Stromal cell of bone marrow (primary cell): ENCODE measurements around the gene PYROXD2.
"Not testable (repeated sequence)": the region's sequence is repeated elsewhere in the genome, so short reads cannot be mapped to it uniquely, and the experiment has no call there.

Experiments
- DNase-seq: peaks from one replicate; pipeline ENCODE4 v3.0.0-alpha.2; 2012; ENCODE audit warnings: low read depth

Gene PYROXD2

GRCh38 chr10:98365406-98366061, 49.4 kb downstream of the PYROXD2 start:
- no peak for DNase-seq

DNA sequence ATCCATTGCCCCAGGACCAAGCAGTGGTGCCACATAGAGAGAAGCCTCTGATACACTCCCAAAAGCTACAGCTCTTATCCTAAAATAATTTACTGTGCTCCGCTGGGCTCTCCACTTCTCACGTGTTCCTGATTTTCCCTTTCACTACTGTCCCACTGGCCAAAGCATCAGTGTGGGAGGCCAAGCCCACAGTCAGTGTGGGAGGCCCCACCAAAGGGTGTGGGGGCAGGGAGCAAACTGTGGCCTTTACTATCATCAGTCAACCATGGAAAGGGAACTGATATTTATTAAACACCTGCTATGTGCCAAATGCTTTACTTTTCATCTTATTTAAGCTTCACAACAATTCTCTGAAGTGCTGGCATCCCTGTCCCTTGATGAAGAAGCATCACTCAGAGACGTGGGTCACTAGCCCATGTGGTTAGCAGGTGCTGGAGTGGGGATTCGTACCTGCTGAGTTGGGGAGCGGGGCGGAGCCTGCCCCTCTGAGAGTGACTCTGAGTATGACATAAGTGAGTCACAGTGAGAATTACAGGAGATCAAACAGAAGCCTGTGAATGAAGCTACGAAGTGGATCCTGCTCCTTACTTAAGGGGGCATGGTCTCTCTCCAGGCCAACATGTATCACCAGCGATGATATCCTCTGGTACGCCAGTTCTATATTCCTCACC, 50.4 kb downstream of the PYROXD2 start:
- no peak for DNase-seq

DNA sequence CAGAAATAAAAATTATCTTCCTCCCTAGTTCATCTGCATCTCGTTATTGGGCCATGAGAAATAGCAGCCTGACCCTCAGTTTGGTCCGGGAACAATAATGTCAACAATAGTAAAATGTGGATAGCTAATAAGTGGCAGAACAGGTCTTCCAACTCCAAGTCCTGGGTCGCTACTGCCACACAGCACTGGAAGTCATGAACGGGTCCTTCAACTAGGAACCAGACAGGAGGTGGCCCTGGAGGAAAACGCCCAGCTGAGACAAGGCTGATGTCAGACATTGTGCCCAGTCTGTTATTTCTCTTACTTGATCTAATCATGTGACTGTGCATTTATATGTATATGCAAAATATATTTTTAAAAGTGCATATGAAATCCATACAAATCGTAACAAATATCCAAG, 51.8 kb downstream of the PYROXD2 start:
- no peak for DNase-seq

DNA sequence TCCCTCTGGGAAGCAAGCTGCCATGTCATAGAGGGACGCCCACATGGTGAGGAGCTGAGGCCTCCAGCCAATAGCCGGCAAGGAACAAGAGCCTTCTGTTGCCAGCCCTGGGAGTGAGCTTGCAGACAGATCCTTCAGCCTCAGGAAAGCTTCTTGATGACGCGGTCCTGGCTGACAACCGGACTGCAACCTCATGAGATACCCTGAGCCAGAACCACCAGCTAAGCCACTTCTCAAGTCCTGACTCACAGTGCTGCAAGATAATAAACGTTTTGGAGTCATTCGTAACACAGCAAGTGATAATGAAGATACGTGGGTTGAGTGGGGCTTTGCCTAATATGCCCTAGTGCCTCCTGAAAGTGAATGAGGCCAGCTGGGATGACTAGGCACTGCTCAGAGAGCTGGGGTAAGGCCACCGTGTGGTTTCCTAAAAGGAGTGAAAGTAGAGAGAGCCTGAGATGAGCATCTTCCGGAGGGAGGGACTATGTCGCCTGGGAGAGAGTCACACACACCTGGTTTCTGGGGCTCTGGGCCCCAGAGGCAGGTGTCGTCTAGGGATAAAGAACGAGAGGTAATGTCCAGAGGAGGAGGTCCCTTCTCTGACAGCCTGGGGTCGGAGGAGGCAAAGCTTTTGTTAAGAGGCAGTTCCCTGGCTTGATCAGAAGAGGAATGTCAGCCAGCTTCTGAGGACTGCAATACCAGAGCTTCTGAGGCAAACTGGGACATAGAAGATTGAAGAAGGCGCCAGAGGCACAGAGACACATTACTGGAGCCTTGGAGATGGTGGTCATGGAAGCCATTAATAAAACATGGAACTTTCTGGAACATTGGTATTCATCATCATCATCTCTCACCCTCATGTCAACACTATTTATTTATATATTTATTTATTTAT, 53.6 kb downstream of the PYROXD2 start:
- DNase-seq, result peak; percentile 100

GRCh38 chr10:98357194-98357822, 57.7 kb downstream of the PYROXD2 start:
- peak; percentile 85 for DNase-seq

DNA sequence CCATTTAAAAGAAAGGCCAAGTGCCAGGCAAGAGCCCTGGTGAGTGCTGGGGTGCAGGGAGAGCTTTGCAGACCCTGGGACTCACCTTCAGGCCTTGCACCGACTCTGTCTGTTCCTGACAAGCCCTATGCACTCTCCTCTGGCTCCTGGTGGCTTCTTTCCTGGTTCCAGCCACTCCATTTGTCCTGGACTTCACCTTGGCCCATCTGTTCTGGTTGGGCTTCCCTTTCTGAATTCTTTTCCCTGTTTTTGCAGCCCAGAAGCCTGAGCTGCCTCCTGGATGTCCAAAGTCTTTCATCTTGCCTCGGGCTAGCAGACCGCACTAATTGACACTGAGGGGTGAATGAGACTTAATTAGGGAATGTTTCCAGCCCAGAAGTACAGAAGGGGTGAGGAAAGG, 60.5 kb downstream of the PYROXD2 start:
- DNase-seq, result no peak

GRCh38 chr10:98353170-98353569, 61.8 kb downstream of the PYROXD2 start:
- DNase-seq, result no peak

DNA sequence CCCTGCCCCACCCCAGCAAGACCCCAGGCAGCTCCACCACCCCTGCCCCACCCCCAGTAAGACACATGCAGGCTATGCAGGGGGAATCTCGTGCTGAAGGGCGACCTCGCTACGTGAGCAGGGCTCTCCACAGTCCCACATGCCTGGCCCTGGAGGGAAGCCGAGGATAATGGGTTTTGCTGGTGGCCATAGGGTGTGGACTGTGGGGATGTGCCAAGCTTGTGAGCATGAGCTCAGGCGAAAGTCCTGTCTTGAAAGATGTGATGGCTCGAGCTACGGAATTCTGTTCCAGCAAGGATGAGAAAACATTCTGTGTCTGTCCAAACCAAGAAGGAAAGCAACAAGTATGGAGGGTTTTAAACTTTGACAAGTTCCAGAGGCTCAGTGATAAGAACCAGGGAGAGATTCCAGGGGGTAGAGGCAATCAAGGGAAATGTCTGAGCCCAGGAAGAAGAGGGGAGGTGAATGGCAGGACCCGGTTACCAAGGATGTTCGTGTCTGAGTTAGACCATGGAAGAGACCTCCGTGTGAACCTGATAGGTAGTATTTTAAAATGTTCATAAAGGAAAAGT, 63.1 kb downstream of the PYROXD2 start:
- DNase-seq, result no peak

DNA sequence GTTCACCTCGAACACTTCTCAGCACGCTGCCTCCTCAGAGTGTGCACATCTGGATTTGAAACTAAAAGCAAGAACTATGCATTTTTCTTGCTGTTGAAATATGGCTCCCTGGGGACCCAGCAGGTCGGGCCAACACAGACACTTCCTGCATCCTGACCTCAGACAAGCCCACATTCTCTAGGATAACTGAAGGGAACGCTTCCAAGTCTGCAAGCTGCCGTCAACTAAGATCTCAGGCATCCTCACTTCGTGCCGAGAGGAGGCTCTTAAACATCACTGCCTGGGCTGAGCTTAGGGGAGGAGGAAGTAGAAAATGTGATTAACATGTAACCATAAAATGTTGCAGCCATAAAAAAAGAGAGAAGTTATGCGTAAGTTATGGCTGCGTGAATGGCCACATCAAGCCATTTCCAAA, 65.5 kb downstream of the PYROXD2 start:
- DNase-seq, result peak; percentile 99

DNA sequence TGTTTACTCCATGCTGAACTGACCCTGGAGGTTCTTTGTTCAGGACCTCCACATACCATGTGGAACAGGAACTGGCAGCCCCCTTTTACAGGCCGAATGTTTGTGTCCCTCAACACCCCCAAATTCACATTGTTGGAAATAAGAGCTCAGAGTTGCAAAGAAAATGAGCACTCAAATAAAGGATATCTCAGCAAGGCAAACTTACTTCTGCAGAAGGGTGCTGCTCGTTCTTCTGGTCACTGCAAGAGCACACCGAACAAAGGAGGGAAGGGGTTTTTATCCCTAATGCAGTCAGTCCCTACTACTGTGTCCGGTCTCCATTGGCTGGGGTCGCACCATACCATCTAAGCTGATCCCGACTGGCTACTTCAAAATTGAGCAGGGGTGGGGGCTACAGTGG, 68.1 kb downstream of the PYROXD2 start:
- no peak for DNase-seq

- DNase-seq, result peak; percentile 92
These were observed 70.4 kb downstream of the PYROXD2 start for GRCh38 chr10:98344589-98345038.

GRCh38 chr10:98341701-98342100, 73.3 kb downstream of the PYROXD2 start:
- DNase-seq, result not testable (repeated sequence)

DNA sequence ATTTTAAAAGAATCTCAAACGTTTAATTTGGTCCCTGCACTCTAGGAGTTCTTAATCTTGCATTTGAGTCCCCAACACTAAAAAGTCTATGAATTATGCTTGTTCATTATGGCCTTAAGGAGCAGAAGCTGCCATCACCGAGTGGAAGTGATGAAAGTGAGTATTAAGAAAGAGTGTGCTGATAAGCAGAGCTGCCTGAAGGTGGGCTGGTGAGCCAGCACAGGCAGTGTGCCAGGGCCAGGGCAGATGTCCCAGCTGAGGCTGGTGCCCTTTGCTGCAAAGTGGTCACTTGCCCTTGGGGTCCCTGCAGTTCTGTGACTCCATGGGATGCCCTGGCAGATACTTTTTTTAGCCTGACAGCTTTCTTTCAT, 74.1 kb downstream of the PYROXD2 start:
- no peak for DNase-seq

- DNase-seq, result no peak
These were observed 74.6 kb downstream of the PYROXD2 start for GRCh38 chr10:98340261-98340939.

GRCh38 chr10:98339799-98340198, 75.2 kb downstream of the PYROXD2 start:
- no peak for DNase-seq

GRCh38 chr10:98338896-98339295, 76.1 kb downstream of the PYROXD2 start:
- DNase-seq, result peak; percentile 64

DNA sequence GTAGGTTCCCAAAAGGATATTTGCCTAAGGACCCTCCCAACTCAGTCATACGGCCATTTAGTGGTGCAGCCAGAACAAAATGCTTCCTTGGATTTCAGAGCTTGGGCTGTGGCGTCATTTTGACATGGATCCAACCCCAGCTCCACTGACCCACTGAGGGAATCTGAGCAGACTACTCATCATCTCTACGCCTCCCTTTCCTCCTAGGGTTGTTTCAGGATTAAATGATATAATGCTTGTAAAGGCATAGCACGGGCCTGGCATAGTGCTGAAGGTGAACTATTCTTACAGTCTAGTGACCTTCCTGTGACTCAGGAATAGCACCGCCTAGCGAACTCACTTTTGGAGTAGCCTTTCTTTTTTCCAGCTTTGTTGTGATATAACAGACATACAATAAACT, 76.7 kb downstream of the PYROXD2 start:
- DNase-seq, result peak; percentile 78

DNA sequence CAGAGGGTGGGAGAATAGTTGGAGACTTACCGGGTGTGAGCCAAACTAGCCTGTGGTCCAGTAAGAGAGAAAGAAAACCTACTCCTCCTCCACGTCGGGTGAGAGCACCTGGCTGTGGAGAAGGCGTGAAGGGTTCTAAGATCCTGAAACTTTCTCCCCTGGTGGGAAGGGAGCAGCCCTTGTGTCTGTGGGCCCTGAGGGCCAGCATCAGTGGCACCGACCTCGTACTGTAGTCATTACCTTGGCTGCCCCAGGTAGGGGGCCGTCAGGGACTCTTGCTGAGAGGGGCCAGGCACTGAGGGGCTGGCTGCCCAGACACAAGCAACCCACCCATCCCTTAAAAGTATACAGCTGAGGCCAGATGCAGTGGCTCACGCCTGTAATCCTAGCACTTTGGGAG, 77.5 kb downstream of the PYROXD2 start:
- DNase-seq, result no peak
